Right renal pelvis (tissue), 4 donors: ENCODE data around the gene GNG4. TPM values are rescaled to one million over a fixed set of nuclear protein-coding genes. Genes with fewer than 3 reads are reported as not detected.

Source experiments
- DNase-seq, 4 donors: peaks; one replicate each; pipeline ENCODE4 v3.0.0-alpha.2; 2013; ENCODE audit warnings: low read depth in 4 of 4, low spot score in 3 of 4, missing footprints in 1 of 4
- polyA plus RNA-seq, 4 donors: library from polyadenylated mRNA; unstranded; fragments of 120-200 nt; gene quantifications; one replicate each; pipeline ENCODE4 v1.2.1, GENCODE V29; 2013; ENCODE audit not compliant: insufficient read length in 4 of 4

The GNG4 gene
- polyA plus RNA-seq, 4 donors, result 3.4 to 5.0 (median 4.6) TPM

- DNase-seq, result peak; percentile 28 to 36 (median 30)
These were observed 146.8 kb downstream of the GNG4 start for GRCh38 chr1:235502601-235503402.

- no peak for DNase-seq
These were observed 148.5 kb downstream of the GNG4 start for GRCh38 chr1:235500971-235501540.

Other genes with a start within 250 kb of the GNG4 start
- gene B3GALNT2, start 145.3 kb downstream of the GNG4 start, polyA plus RNA-seq, result 10 to 100 TPM; 17.7 to 21.4 (median 19.2) TPM
- gene LYST, start 217.1 kb upstream of the GNG4 start, polyA plus RNA-seq, result 10 to 100 TPM; 10.7 to 14.6 (median 13.3) TPM